Stimulated activated CD8-positive, alpha-beta memory T cell treated with anti-CD3 and anti-CD28 coated beads, Interleukin-7, amount 100 ng/mL, for 4 hours (primary cell): Measurements from ENCODE around the gene NR6A1.

Source experiments
- DNase-seq, 2 donors: peaks; one replicate each; pipeline ENCODE4 v3.0.0-alpha.2; 2020; ENCODE audit warnings: low read depth in 2 of 2

The NR6A1 gene

DNA sequence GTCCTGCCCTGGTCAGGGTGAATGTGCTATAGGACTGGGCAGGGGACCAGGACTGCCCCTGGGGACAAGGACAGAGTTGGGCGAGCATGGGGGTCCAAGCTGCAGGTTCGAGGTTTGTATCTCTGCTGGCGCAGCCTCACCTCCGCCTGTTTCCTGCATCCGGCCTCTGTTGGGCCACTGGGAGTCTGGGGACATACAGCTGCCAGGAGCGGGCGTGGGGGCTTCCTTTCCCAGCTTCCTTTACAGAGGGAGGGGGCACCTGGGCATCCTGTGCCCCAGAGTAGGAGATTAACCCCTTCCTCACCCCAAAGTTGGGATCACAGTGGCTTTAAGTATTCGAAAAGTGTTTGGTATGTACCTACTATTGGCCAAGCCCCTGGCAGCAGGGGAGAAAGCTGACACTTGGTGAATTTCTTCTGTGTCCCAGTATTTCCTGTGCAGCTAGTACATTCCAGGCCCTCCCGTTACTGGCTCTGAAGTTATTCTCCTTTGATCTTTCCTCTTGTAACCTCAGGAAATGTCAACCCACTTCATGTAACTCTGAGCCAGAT, 24.8 kb upstream of the NR6A1 start:
- DNase-seq: no peak

DNA sequence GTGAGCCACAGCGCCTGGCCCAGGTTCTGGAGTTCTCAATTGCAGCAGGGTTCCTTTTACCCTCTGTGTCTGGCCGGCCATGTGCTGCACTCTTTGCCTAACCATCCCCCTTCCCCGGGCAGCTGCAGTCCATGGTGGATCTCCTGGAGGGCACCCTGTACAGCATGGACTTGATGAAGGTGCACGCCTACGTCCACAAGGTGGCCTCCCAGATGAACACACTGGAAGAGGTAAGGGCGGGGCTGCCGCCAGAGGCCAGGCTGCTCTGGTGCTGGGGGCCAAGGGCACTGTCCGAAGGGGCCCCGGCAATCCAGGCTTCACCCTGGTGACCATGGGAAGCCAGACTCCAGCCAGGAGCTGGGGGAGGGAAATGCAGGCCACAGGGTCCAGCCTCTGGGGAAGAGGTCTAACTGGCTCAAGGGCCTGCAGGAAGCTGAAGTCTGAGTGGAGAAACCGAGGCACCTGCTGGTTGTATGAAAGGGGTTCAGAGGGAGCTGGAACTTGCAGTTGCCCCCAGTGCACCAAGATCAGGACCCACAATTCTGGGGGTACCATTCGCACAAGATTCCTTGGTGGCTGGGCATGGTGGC, 23.9 kb upstream of the NR6A1 start:
- no peak for DNase-seq

DNA sequence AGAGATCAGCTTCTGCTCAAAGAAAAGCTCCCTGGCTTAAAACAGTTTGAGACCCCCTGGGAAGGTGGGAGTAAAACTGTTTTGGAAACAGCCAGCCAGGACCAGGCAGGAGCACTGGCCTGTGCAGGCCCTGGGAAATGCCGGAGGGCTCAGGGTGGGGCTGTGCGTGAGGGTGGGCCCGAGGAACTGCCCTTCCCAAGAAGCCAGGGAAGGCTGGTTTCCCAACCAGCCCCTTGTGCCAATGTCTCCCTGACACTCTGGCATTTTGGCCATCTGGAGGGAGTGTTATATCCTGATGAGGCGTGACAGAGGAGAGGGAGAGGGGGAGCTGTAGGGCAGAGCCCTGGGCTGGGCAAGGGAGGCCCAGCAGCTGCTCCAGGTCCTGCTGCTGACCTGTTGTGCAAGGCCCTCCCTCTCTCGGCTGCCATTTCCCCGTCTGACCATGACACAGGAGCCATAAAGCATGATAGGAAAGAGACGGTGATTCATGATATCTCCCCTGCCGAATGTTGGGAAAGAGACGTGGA, 22.0 kb upstream of the NR6A1 start:
- no peak for DNase-seq

DNA sequence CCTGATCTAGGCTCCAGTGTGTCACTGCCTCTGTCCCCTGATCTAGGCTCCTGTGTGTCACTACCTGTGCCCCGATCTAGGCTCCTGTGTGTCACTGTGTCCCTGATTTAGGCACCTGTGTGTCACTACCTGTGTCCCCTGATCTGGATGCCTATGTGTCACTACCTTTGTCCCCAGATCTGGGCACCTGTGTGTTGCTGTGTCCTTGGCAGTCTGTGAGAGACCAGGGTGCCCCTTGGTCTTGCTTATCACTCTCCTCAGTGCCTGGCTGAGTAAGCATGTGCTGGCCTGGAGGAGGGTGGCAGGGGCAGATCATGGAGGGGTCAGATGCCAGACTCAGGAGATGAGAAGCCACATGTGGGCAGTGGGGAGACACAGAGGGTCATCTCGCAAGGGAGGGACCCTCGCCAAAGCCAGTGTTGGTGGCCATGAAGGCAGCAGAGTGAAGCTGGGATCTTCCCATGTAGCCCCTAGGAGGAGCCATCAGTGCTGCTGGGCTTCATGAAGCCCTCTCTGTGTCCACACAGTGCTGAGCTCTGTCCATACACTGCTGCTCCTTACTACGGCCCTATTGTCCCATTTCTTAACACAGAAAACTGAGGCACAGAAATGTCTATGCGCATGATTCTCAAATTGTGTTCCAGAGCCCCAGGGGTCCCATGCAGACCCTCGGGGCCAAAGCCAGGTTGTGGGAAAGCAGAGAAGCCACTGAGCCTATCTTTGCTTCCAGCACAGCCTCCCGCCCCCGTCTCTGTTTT, 21.3 kb upstream of the NR6A1 start:
- no peak for DNase-seq

DNA sequence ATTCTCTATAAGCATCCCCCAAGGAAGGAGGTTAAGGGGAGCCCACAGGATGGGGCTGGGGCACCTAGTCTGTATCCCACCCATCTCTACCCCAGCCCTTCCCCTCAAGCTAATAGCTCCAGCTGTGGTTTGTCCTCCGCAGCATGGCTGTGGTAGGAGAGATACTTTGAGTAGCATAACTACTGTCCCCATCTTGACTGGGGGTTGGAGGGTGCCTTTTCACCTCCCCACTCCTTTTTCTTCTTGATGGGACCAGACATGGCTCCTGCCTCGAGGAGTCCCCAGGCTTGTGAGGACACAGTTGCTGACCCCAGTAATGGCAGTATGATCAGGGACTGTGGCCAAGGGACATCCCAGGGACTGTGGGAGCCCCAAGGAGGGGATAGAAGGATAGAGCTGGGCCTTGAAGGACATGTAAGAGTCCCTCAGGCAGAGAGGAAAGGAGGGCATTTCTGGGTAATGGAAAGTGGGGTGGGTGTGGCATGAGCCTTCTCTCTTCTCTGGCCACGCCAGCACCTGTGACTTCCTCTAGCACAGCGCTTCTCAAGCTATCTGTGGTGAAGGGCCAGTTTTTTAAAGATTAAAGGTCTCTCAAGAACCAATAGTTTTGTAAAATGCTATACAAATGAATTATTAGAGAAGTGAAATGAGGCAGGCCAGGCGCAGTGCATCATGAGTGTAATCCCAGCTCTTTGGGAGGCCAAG, 19.8 kb upstream of the NR6A1 start:
- no peak for DNase-seq

DNA sequence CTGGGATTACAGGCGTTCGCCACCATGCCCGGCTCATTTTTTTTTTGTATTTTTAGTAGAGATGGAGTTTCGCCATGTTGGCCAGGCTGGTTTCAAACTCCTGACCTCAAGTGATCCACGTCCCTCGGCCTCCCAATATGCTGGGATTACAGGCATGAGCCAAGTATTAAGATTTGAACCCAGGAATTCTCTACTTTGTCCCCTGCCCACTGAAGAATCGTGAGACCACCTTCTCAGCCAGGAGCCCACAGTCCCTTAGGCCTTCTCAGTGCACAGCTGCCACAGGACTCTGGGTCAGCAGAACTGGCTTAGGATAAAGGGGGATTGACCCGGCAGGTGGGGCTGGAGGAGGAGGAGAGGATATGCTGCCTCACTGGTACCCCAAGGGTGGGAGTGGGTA, 19.2 kb upstream of the NR6A1 start:
- no peak for DNase-seq

DNA sequence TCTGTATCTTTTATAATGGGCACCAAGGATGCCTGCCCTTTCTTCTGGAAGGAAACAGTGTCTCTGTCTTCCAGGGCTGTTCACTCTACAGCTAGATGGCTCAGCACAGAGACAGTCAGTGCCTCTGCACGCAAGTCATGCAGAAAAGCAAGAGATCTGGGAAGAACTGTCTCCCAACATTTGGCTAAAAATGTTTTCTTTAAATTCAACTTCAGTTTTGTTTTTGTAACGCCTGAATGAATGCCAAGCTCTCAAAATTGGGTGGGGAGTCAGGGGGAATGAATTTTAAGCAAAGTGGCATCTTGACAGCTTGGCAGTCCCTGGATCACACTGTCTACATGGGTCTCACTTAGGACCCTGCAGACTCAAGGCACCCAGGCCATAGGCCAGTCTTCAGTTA, 18.4 kb upstream of the NR6A1 start:
- DNase-seq: no peak

DNA sequence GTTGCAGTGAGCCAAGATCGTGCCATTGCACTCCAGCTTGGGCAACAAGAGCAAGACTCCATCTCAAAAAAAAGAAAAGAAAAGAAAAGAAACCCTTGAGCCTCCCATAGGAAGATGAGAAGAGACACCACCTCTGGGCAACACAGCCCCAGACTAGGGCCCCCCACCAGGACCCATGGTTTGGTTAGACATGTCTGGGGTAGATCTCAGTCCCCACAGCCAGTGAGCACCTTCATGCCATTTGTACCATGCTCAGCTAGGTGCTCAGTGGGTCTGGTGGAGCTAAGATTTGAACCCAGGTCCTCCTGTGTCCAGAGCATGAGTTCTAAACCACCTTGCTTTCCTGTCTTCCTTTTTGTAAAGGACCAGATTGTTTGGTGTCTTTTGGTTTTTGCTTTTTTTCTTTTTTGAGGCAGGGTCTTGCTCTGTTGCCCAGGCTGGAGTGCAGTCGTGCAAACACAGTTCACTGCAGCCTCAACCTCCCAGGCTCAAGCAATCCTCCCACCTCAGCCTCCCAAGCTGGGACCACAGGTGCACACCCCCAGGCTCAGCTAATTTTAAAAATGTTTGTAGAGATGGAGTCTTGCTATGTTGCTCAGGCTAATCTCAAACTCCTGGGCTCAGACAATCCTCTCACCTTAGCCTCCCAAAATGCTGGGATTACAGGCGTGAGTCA, 17.6 kb upstream of the NR6A1 start:
- no peak for DNase-seq

DNA sequence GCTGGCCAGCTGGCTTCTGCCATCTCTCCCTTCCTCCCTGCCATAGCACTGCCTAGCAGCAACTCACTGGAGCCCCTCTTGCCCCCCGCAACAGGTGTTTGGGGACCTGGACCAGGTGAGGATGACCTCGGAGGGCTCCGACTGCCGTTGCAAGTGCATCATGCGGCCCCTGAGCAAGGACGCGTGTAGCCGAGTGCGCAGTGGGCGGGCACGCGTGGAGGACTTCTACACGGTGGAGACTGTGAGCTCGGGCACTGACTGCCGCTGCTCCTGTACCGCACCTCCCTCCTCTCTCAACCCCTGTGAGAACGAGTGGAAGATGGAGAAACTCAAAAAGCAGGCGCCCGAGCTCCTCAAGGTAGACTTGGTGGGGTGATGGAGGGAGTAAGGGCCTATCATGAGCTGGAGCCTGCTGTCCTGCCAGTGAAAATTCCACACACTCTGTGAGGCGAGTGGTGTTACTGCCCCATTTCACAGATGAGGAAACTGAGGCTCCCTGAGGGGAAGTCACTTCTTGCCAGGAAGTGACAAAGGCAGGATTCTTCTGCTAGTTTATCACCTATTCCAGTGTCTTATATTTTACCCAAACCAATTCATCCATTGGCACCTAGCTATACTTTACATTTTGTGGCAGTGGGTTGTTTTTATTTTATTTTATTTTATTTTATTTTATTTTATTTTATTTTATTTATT, 15.9 kb upstream of the NR6A1 start:
- DNase-seq: no peak

DNA sequence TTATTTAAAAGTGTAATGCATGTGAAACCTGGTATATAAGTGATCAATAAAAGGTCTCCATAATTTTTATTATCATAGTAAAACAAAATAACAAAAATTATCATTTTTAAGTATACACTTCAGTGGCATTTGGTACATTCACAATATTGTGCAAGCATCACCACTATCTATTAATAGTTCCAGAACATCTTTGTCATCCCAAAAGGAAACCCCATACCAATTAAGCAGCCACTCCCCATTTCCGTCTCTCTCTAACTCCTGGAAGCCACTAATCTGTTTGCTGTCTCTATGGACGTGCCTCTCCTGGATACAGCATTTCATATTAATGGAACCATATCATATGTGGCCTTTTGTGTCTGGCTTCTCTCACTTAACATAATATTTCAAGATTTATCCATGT, 13.4 kb upstream of the NR6A1 start:
- DNase-seq: no peak

DNA sequence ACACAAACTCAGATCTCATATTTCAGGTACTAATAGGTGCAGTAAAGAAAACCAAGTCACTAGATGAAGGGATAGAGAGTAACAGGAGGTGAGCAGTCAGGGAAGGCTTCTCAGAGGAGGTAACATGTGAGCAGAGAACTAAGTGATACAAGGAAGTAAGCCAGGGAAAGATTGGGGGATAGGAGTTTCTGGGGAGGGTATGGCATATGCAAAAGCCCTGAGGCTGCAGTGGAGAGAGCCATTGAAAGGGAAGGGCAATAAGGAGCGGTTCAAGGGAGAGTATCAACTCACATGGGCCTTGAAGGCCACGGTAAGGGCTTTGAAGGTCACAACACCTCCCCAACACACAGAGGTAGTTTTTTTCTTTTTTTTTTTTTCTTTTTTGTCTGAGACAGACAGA, 12.7 kb upstream of the NR6A1 start:
- no peak for DNase-seq

DNA sequence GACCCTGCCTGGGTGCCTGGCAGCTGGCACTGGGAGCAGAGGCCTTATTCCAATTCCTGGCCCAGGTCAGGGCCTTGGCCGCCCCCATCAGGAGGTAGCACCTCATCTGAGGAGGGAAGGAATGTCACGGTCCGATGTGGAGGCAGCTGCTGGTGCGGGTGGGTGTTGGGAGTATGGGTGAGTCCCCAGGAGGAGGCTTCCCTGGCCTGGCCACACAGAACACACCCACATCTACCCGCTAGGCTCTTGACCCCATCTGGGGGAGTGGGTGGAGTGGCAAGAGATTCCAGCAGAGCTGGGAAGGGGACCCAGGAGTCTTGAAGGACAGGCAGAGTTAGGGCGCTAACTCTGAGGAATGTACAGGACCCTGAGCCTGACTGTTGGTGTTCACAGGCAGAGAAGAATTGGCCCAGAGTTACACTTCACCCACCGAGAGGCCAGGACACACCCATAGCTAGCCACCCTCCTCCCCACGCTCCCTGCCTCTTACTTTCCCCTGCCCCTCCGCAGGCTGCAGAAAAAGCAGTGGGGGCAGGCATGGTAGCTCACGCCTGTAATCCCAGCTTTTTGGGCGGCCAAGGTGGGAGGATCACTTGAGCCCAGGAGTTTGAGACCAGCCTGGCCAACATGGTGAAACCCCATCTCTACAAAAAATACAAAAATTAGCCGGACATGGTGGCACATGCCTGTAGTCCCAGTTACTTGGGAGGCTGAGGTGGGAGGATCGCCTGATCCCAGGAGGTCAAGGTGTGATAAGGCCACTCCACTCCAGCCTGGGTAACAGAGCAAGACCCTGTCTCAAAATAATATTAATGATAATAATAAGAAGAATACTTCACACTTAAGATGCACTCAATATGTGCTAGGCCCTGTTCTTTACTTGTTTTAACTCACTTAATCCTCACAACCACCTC, 11.8 kb upstream of the NR6A1 start:
- no peak for DNase-seq

DNA sequence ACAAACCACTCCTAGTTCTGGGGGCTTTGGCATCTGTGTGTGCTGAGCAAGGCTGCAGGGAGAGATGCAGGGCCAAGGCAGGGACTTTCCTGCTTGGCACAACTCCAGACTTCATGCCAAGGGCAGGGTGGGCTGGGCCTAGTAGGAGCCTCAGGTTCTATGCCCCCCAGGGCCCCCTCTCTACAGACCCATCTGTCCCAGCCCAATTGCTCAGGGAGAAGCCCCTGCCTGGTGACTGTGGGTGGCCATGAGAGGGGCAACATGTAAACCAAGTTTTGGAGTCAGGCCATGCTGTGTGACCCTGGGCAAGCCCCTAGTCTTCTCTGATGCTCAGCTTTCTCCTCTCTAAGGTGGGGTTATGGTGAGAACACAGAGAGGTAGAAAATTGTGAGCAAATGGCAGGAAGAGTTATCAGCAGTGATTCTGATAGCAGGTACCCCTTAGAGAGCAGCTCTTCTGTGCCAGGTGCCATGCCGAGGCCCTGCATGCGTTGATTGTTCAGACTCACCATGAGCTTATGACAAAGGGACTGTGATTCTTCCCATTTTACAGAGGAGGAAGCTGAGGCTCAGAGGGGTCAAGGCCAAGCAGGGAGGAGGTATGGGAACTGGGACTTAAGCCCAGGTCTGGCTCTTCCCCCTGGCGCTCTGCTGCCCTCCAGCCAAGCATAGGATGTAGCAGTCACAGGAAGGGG, 11.0 kb upstream of the NR6A1 start:
- no peak for DNase-seq

DNA sequence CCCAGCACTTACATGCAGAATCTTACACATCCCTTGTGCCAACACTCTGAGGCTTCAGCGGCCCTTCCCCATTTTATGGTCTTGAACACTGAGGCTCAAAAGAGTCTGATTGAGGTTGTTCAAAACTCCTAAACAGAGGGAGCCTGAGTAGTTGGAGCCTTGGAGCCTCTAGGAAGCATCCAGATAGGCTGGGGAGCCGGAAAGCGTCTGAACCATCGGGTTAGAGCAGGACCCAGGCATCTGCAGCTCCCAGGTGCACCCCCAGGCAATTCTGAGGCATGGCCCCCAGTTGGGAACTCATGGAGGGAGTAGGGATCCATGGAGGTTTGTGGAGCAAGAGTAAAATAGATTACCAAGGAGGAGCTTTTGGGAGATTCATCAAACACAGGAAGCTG, 9.6 kb upstream of the NR6A1 start:
- DNase-seq: no peak

DNA sequence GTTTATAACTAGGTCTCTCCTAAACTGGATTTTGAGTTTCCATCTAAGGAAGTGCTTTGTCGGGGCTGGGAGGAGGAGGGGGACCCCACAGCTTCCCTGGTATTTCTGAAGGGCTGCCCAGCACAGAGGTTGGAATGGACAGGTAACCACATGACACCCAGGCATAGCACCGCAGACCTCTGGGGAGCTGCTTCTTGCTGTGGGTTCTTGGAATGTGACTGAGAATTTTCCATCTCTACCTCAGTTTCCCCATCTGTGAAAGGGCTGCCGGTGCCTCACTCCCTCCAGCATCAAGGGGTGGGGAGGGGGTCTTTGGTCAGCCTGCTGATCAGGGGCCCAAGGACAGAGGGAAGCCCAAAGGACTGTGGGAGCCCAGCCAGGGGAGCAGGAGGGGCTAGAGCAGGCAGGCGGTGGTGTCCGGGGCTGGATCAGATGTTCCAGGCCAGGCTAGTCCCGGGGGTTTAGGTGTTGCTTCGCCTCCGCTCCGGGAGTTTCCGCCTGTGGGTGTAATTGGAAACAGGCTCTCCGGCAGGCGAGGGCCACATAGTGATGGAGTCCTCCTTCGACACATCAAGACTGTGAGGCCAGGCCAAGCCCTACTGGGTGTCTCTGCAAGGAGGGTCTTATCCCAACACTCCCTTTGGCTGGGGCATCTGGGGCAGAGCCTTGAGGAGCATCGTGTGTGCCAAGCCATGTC, 9.1 kb upstream of the NR6A1 start:
- DNase-seq: no peak

DNA sequence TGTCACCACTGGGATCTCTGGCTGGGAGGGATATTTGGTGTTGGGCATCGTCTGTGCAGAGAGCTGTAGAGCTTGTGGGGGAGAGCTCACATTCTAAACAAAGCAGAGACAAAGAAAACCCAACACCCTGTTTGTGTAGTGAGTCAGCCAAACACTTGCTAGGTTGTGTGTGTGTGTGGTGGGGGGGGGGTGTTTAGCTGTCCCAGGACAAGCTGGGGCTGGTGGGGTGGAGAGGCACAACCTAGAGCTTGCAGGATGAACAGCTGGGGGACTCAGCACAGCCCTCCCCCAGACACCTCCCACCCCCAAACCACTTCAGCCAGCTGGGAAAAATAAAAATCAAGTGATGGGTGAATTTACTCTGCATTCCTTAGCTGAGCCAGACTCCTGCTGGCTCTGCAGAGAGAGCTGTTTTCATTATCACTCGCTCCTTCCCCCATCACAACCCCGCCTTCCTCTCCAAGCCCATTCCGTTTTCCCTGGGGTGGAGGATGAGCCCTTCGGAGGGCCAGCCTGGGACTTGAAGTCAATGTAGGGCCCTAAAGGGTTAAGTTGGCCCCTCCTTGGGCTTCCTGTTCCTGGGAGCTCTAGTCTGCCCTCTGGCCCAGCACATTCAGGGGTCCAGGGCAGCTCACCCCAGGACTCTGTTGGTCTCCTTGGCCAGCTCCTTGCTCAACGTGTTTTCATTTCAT, 8.4 kb upstream of the NR6A1 start:
- DNase-seq: no peak

DNA sequence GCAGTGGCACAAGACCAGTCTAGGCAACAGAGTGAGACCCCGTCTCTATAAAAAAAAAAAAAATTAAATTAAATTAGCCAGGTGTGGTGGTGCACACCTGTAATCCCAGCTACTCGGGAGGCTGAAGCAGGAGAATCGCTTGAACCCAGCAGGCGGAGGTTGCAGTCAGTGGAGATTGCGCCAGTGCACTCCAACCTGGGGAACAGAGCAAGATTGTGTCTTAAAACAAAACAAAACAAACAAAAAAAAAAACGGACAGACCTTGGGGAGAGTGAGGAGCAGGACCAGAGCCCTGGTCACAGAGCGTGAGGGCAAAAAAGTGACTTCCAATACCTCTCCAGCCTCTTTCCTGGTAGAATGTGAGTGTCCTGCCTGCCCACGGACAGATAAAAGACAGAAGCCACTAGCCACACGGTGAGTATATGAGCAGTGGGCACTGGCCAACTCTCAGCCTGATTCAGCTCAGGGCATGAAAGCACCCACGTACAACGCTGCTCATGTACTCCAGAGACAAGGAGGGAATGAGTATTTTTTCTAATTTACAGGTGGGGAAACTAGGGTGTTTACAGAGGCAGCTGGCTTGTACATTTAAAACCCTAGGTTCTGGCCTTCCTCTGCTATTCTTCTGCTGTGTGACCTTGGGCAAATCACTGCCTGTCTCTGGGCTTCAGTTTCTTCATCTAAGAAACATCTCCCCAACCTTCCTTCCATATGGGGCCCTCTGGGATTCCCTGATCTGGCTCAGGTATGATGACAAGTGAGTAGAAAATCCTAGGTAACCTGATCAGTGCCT, 7.7 kb upstream of the NR6A1 start:
- DNase-seq: no peak
